Right cardiac atrium (tissue), 5 donors: Measurements from ENCODE around the gene CLEC2D. TPM values are rescaled to one million over a fixed set of nuclear protein-coding genes. Genes with fewer than 3 reads are reported as not detected.
"Not testable (repeated sequence)": the region's sequence is repeated elsewhere in the genome, so short reads cannot be mapped to it uniquely, and the experiment has no call there.

ENCODE experiments used
- ATAC-seq, 2 donors: fragments of 200-7000 bp; cut with Tn5 transposase; one replicate each; pipeline versions ENCODE4 v1.8.0 to v1.9.1; 2020; ENCODE audit warnings: moderate library complexity in 2 of 2, mild to moderate bottlenecking in 1 of 2
- DNase-seq, 3 donors: peaks; one replicate each; pipeline ENCODE4 v3.0.0-alpha.2; 2020
- H3K27ac ChIP-seq: one replicate; pipeline ENCODE4 v1.5.1; 2013; ENCODE audit warnings: mild to moderate bottlenecking, low read length, control low read depth, moderate library complexity
- H3K27me3 ChIP-seq: one replicate; pipeline ENCODE4 v1.6.1; 2013; ENCODE audit not compliant: control insufficient read depth, insufficient read depth
- H3K4me1 ChIP-seq: one replicate; pipeline ENCODE4 v1.6.1; 2013; ENCODE audit warnings: low read length; ENCODE audit not compliant: control insufficient read depth, insufficient read depth
- H3K4me3 ChIP-seq: one replicate; pipeline ENCODE4 v1.5.1; 2013; ENCODE audit warnings: low read length, control low read depth
- H3K9me3 ChIP-seq: one replicate; pipeline ENCODE4 v1.6.1; 2013; ENCODE audit warnings: low read length; ENCODE audit not compliant: control insufficient read depth
- WGBS: extraction: QIAGEN DNeasy Blood & Tissue Kit; methylation state at CpG from one replicate; pipeline ENCODE4 v1.1.7; 2013; 5-methylcytosine and 5-hydroxymethylcytosine counted together
- intact Hi-C, 4 donors: fragments of 100-400 bp; cut with DNase I; formaldehyde crosslinking; loops; one replicate each; pipeline versions ENCODE4 v1.11.0 to v1.14.0; 2022 to 2023
- polyA plus RNA-seq: library from polyadenylated mRNA; stranded (reverse); fragments of 200-250 nt; gene quantifications from one replicate; pipeline ENCODE4 v1.2.3, GENCODE V29; 2013
- total RNA-seq, 4 donors: library from RNA; stranded (reverse); fragmentation: NEBNext Ultra II Directional; extraction: Animal tissue kit (Norgen Biotek cat#: 25700); gene quantifications; one replicate each; pipeline ENCODE4 v1.2.1, GENCODE V29; 2021
- donor health status: healthy with polysubstance abuse.
- donor health status: DM: no; HTN: yes; CAD: no.
- donor health status: DM: no; HTN: no; CAD: no.
- donor health status: DM: no; HTN: yes; CAD: no; lungs with severe emphysema.
- donor health status: DM: yes; HTN: yes; CAD: no.

CLEC2D gene
- total and polyA plus RNA-seq, 5 donors, result 3.1 to 17.8 (median 12.4) TPM

- intact Hi-C loops, result no loop called here
- Histone ChIP-seq H3K9me3 (no peaks in the 10 kb centered on the region), H3K4me3 (no peak overlapping the region), H3K27ac (no peak overlapping the region), H3K4me1 (no peaks in the 10 kb centered on the region), H3K27me3 (no peaks in the 10 kb centered on the region)
- no peak for DNase-seq
- 98% methylated on average over 1 of the region's 1 CpG for WGBS
- ATAC-seq, result no peak
Observed at GRCh38 chr12:9660046-9660445, 9.5 kb upstream of the CLEC2D start.

GRCh38 chr12:9661720-9662119, 7.8 kb upstream of the CLEC2D start:
- H3K4me3 ChIP-seq, result no peak overlapping the region
- H3K4me1 ChIP-seq, result no peaks in the 10 kb centered on the region
- no peak for ATAC-seq
- DNase-seq, result no peak
- intact Hi-C loops, result no loop called here
- H3K27me3 ChIP-seq, result no peaks in the 10 kb centered on the region
- no peak overlapping the region for H3K27ac ChIP-seq
- no peaks in the 10 kb centered on the region for H3K9me3 ChIP-seq
- 98% methylated on average over 2 of the region's 2 CpGs for WGBS

DNA sequence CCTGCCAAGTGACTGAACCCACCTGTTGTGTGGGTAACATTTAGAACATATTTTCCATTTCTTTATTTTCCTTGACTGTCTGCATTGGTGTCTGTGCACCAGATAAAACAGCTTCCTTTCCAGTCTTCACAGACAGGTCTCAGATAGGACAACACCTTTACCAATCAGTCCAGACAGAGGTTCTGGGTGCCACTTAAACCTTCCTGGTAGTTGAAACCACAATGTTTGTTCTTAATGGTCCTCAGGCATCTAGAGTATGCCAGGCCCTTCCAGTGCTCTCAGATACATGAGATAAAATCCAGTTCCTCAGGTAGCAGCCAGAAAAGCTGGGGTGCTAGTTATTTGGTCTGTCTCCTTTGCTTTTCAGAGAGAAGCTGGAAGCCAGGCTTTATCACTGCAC, 7.0 kb upstream of the CLEC2D start:
- ATAC-seq (no peak), DNase-seq (no peak)
- H3K4me3 ChIP-seq, result no peak overlapping the region
- H3K27ac ChIP-seq, result no peak overlapping the region
- intact Hi-C loops, result no loop called here
- H3K4me1 ChIP-seq, result no peaks in the 10 kb centered on the region
- no peaks in the 10 kb centered on the region for H3K27me3 ChIP-seq
- no peaks in the 10 kb centered on the region for H3K9me3 ChIP-seq

- no peak for ATAC-seq
- DNase-seq, result no peak
- Histone ChIP-seq H3K4me1 (peaks cover 1% of the 10 kb centered on the region), H3K27ac (no peak overlapping the region), H3K4me3 (no peak overlapping the region), H3K9me3 (no peaks in the 10 kb centered on the region), H3K27me3 (no peaks in the 10 kb centered on the region)
- intact Hi-C loops, result no loop called here
- WGBS, result 86% methylated on average over 2 of the region's 2 CpGs
Observed at GRCh38 chr12:9667403-9668160, 1.9 kb upstream of the CLEC2D start.

GRCh38 chr12:9668161-9669018, 1.1 kb upstream of the CLEC2D start:
- 77% methylated on average over 4 of the region's 4 CpGs for WGBS
- ATAC-seq (peak in 1 of 2 donors; percentile 48), DNase-seq (no peak)
- no peak overlapping the region for H3K27ac ChIP-seq
- peaks cover 1% of the 10 kb centered on the region for H3K4me1 ChIP-seq
- no peaks in the 10 kb centered on the region for H3K27me3 ChIP-seq
- no peaks in the 10 kb centered on the region for H3K9me3 ChIP-seq
- H3K4me3 ChIP-seq, result no peak overlapping the region
- intact Hi-C loops, result no loop called here

DNA sequence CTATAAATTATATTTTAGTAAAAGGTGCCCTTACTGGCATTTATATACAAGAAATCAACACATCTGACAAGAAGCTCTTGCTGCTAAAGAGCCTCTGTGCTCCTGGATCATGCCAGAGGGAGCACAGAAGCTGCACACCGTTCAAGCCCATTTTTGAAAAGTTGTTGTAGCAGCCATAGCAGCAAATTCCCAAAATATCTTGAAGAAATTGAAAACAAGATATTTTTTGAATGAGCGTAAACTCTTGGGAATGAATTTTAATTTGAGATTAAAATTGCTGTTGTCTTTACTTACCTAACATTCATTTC, 540 bp upstream of the CLEC2D start:
- H3K27me3 ChIP-seq, result no peaks in the 10 kb centered on the region
- no peak overlapping the region for H3K4me3 ChIP-seq
- 94% methylated on average over 2 of the region's 2 CpGs for WGBS
- DNase-seq (no peak), ATAC-seq (no peak)
- H3K27ac ChIP-seq, result no peak overlapping the region
- H3K4me1 ChIP-seq, result peaks cover 6% of the 10 kb centered on the region
- no peaks in the 10 kb centered on the region for H3K9me3 ChIP-seq
- intact Hi-C loops, result no loop called here

- not testable (repeated sequence) for ATAC-seq, DNase-seq
Observed at GRCh38 chr12:9672340-9672739, 2.8 kb downstream of the CLEC2D start.

GRCh38 chr12:9673404-9674225, 4.1 kb downstream of the CLEC2D start:
- Histone ChIP-seq H3K4me1 (peaks cover 4% of the 10 kb centered on the region), H3K27me3 (no peaks in the 10 kb centered on the region), H3K4me3 (no peak overlapping the region), H3K27ac (no peak overlapping the region), H3K9me3 (no peaks in the 10 kb centered on the region)
- 44% methylated on average over 6 of the region's 6 CpGs for WGBS
- peak; percentile 46 to 84 (median 80) for DNase-seq
- intact Hi-C loops, result no loop called here
- peak; percentile 94 to 97 for ATAC-seq

More at GRCh38 chr12:9672340-9672739, 2.8 kb downstream of the CLEC2D start:
- H3K4me1 ChIP-seq, H3K4me3 ChIP-seq, H3K27ac ChIP-seq, intact Hi-C loops, H3K27me3 ChIP-seq, H3K9me3 ChIP-seq: not testable (repeated sequence)
- 93% methylated on average over 2 of the region's 2 CpGs for WGBS

GRCh38 chr12:9674226-9674590, 4.7 kb downstream of the CLEC2D start:
- intact Hi-C loops, result no loop called here
- no peak for DNase-seq
- 95% methylated on average over 2 of the region's 2 CpGs for WGBS
- Histone ChIP-seq H3K4me3 (no peak overlapping the region), H3K4me1 (peaks cover 4% of the 10 kb centered on the region), H3K9me3 (no peaks in the 10 kb centered on the region), H3K27ac (no peak overlapping the region), H3K27me3 (no peaks in the 10 kb centered on the region)
- ATAC-seq, result peak; percentile 37 to 51

DNA sequence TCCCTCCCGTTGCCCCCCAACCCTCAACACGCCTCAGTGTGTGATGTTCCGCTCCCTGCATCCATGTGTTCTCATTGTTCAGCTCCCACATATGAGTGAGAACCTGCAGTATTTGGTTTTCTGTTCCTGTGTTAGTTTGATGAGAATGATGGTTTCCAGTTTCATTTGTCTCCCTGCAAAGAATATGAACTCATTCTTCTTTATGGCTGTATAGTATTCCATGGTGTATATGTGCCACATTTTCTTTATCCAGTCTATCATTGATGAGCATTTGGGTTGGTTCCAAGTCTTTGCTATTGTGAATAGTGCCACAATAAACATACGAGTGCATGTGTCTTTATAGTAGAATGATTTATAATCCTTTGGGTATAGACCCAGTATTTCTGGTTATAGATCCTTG, 13.0 kb downstream of the CLEC2D start:
- H3K27ac ChIP-seq, ATAC-seq, intact Hi-C loops, DNase-seq, H3K9me3 ChIP-seq, H3K27me3 ChIP-seq, H3K4me3 ChIP-seq, H3K4me1 ChIP-seq: not testable (repeated sequence)
- WGBS, result 97% methylated on average over 4 of the region's 4 CpGs

DNA sequence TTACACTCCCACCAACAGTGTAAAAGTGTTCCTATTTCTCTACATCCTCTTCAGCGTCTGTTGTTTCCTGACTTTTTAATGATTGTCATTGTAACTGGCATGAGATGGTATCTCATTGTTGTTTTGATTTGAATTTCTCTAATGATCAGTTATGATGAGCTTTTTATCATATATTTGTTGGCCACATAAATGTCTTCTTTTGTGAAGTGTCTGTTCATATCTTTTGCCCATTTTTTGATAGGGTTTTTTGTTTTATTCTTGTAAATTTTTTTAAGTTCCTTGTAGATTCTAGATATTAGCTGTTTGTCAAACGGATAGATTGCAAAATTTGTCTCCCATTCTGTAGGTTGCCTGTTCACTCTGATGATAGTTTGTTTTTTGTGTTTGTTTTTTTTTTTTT, 13.4 kb downstream of the CLEC2D start:
- H3K4me3 ChIP-seq, H3K9me3 ChIP-seq, H3K27ac ChIP-seq, ATAC-seq, intact Hi-C loops, H3K4me1 ChIP-seq, DNase-seq, H3K27me3 ChIP-seq: not testable (repeated sequence)
- 92% methylated on average over 2 of the region's 2 CpGs for WGBS
